ENCODE results near the gene ACR.

ACR gene

DNA sequence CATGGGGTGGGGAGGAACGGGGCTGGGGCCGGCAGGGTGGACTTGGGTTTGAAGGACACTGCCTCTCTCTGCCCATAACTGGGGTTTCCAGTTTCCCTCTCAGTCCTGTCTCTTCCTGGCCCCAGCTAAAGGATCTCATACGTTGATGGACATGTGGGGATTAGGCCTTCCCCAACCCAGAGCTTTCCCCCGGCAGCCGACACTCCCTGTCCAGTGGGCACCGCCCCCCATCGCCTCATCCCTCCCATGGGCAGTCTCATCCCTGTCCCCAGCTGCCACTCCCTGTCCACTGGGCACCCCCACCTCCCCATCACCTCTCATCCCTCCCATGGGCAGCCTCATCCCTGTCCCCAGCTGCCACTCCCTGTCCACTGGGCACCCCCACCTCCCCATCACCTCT is 22.2 kb upstream of the ACR start:
- Histone ChIP-seq H3K4me1 (ENCODE audit: control insufficient read depth, low read length) (no peaks in the 10 kb centered on the region), H3K79me2 (ENCODE audit: control insufficient read depth, low read length) (no peaks in the 10 kb centered on the region), H3K9me2 (replicated peaks; ENCODE audit: control insufficient read depth, low read length) (no peaks in the 10 kb centered on the region), H3K4me3 (ENCODE audit: low read length) (no peak overlapping the region), H3K9me3 (ENCODE audit: control insufficient read depth, insufficient read depth, low read length) (no peaks in the 10 kb centered on the region), H4K20me1 (ENCODE audit: control insufficient read depth, insufficient read depth, low read depth, low read length) (no peaks in the 10 kb centered on the region), H3K36me3 (ENCODE audit: control insufficient read depth, low read length) (no peaks in the 10 kb centered on the region), H3F3A (ENCODE audit: control insufficient read depth, insufficient read depth) (no peaks in the 10 kb centered on the region), H3K4me2 (ENCODE audit: low read length) (no peak overlapping the region), H3K27me3 (ENCODE audit: control insufficient read depth, low read length) (peaks cover 12% of the 10 kb centered on the region; the same call in 1 of the 2 replicates), H3K27ac (ENCODE audit: low read depth, low read length) (no peak overlapping the region)
- no peak for TF ChIP-seq EZH2phosphoT487 (IDR thresholded peaks at IDR 0.05; ENCODE audit: borderline replicate concordance, low read length)
- TF ChIP-seq, protein P1, sequence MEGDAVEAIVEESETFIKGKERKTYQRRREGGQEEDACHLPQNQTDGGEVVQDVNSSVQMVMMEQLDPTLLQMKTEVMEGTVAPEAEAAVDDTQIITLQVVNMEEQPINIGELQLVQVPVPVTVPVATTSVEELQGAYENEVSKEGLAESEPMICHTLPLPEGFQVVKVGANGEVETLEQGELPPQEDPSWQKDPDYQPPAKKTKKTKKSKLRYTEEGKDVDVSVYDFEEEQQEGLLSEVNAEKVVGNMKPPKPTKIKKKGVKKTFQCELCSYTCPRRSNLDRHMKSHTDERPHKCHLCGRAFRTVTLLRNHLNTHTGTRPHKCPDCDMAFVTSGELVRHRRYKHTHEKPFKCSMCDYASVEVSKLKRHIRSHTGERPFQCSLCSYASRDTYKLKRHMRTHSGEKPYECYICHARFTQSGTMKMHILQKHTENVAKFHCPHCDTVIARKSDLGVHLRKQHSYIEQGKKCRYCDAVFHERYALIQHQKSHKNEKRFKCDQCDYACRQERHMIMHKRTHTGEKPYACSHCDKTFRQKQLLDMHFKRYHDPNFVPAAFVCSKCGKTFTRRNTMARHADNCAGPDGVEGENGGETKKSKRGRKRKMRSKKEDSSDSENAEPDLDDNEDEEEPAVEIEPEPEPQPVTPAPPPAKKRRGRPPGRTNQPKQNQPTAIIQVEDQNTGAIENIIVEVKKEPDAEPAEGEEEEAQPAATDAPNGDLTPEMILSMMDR (IDR thresholded peaks at IDR 0.05; ENCODE audit: low read depth, low read length, poor library complexity, severe bottlenecking) = no peak

DNA sequence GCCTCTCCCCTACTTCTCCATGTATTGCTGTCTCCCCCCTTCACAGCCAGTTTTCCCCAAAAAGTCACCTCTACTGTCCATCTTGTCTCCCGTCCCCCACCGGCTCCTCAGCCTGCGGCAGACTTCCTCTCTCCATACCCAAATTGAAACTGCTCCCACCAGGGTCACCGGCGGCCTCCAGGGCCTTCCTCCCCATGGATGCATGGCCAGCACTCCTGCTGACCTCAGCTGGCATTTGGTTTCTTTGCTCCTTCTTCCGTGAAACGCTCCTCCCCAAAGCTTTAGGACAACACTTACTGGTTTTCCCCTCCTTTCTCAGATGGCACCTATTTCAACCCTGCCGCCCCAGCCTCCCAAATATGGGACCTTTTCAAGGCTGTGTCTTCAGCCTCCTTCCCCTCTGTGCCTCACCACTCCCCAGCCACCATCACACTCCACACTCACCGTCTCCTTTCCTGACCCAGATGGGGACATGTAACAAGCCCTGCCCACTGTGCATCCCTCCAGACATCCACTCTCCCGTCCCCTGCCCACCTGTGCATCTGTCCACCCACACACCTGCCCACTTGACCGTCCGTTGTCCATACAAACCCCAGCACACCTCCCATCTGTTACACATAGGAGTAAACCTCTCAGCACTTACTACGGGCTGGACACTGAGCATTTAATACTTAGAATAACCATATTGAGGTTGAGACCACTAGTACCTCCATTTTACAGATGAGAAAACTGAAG is 21.5 kb upstream of the ACR start:
- H3K9me3 ChIP-seq (ENCODE audit: control insufficient read depth, insufficient read depth, low read length) = no peaks in the 10 kb centered on the region
- no peaks in the 10 kb centered on the region for H3K4me1 ChIP-seq (ENCODE audit: control insufficient read depth, low read length)
- no peaks in the 10 kb centered on the region for H3F3A ChIP-seq (ENCODE audit: control insufficient read depth, insufficient read depth)
- H3K27ac ChIP-seq (ENCODE audit: low read depth, low read length) = no peak overlapping the region
- no peaks in the 10 kb centered on the region for H4K20me1 ChIP-seq (ENCODE audit: control insufficient read depth, insufficient read depth, low read depth, low read length)
- H3K36me3 ChIP-seq (ENCODE audit: control insufficient read depth, low read length) = no peaks in the 10 kb centered on the region
- H3K79me2 ChIP-seq (ENCODE audit: control insufficient read depth, low read length) = no peaks in the 10 kb centered on the region
- no peak overlapping the region for H3K4me3 ChIP-seq (ENCODE audit: low read length)
- H3K4me2 ChIP-seq (ENCODE audit: low read length) = no peak overlapping the region
- TF ChIP-seq, protein P1 (IDR thresholded peaks at IDR 0.05; ENCODE audit: low read depth, low read length, poor library complexity, severe bottlenecking) = no peak
- TF ChIP-seq EZH2phosphoT487 (IDR thresholded peaks at IDR 0.05; ENCODE audit: borderline replicate concordance, low read length) = no peak
- peaks cover 12% of the 10 kb centered on the region; the same call in 1 of the 2 replicates for H3K27me3 ChIP-seq (ENCODE audit: control insufficient read depth, low read length)
- H3K9me2 ChIP-seq (replicated peaks; ENCODE audit: control insufficient read depth, low read length) = no peaks in the 10 kb centered on the region

- no peaks in the 10 kb centered on the region for H3K4me1 ChIP-seq (ENCODE audit: control insufficient read depth, low read length)
- H3K79me2 ChIP-seq (ENCODE audit: control insufficient read depth, low read length) = no peaks in the 10 kb centered on the region
- H3K4me3 ChIP-seq (ENCODE audit: low read length) = no peak overlapping the region
- peaks cover 12% of the 10 kb centered on the region; the same call in 1 of the 2 replicates for H3K27me3 ChIP-seq (ENCODE audit: control insufficient read depth, low read length)
- H3F3A ChIP-seq (ENCODE audit: control insufficient read depth, insufficient read depth) = no peaks in the 10 kb centered on the region
- H3K4me2 ChIP-seq (ENCODE audit: low read length) = no peak overlapping the region
- no peaks in the 10 kb centered on the region for H3K36me3 ChIP-seq (ENCODE audit: control insufficient read depth, low read length)
- H3K27ac ChIP-seq (ENCODE audit: low read depth, low read length) = no peak overlapping the region
- H3K9me3 ChIP-seq (ENCODE audit: control insufficient read depth, insufficient read depth, low read length) = no peaks in the 10 kb centered on the region
- TF ChIP-seq, protein P1 (IDR thresholded peaks at IDR 0.05; ENCODE audit: low read depth, low read length, poor library complexity, severe bottlenecking) = no peak
- no peak for TF ChIP-seq EZH2phosphoT487 (IDR thresholded peaks at IDR 0.05; ENCODE audit: borderline replicate concordance, low read length)
- no peaks in the 10 kb centered on the region for H4K20me1 ChIP-seq (ENCODE audit: control insufficient read depth, insufficient read depth, low read depth, low read length)
- no peaks in the 10 kb centered on the region for H3K9me2 ChIP-seq (replicated peaks; ENCODE audit: control insufficient read depth, low read length)
These were observed 20.2 kb upstream of the ACR start for GRCh38 chr22:50717709-50718351.

All from DOHH2 (cell line).